K562 (cell line): ENCODE measurements around the gene KIT. TPM values are rescaled to one million over a fixed set of nuclear protein-coding genes. Genes with fewer than 3 reads are reported as not detected.

Experiments used
- HNRNPL ChIP-seq: fragments of 200-400 bp; formaldehyde crosslinking; IDR thresholded peaks from 2 replicates; pipeline ENCODE4 v1.6.1; 2017; ENCODE audit warnings: low read depth, mild to moderate bottlenecking, low read length
- HSF4 ChIP-seq: fragments of 250-450 bp; sonication (Bioruptor Pico); IDR thresholded peaks from 2 replicates; pipeline ENCODE4 v2.1.2; 2022; ENCODE audit warnings: mild to moderate bottlenecking, moderate library complexity, borderline replicate concordance
- LCOR ChIP-seq: sonication (generic); formaldehyde crosslinking; IDR thresholded peaks from 2 replicates; pipeline ENCODE4 v1.8.0; 2022; ENCODE audit warnings: mild to moderate bottlenecking, missing genetic modification reagents
- MED1 ChIP-seq: sonication (generic); formaldehyde crosslinking; IDR thresholded peaks from 2 replicates; pipeline ENCODE4 v1.8.1; 2023; ENCODE audit warnings: missing genetic modification reagents, borderline replicate concordance
- NCOA4 ChIP-seq: fragments of 450-650 bp; IDR thresholded peaks from 2 replicates; pipeline ENCODE4 v1.6.1; 2018; ENCODE audit warnings: mild to moderate bottlenecking; ENCODE audit not compliant: partially characterized antibody
- PML ChIP-seq: IDR thresholded peaks from 2 replicates; pipeline ENCODE4 v1.6.1; 2012; ENCODE audit warnings: low read length, inconsistent platforms
- RFX5 ChIP-seq: IDR thresholded peaks from 2 replicates; pipeline ENCODE4 v1.6.1; 2011; ENCODE audit warnings: low read depth, mild to moderate bottlenecking, improper control_type of control experiment, low read length
- SMARCC2 ChIP-seq: fragments of 450-650 bp; IDR thresholded peaks from 2 replicates; pipeline ENCODE4 v1.6.1; 2017; ENCODE audit warnings: antibody characterized with exemption, moderate library complexity, mild to moderate bottlenecking, low read depth
- SREBF1 ChIP-seq: fragments of 150-350 bp; IDR thresholded peaks from 2 replicates; pipeline ENCODE4 v1.6.1; 2014; ENCODE audit warnings: antibody characterized with exemption, low read depth, low read length, borderline replicate concordance
- SREBF2 ChIP-seq: sonication (generic); formaldehyde crosslinking; IDR thresholded peaks from 2 replicates; pipeline ENCODE4 v1.4.0; 2020; ENCODE audit warnings: mild to moderate bottlenecking, missing genetic modification reagents
- polyA plus RNA-seq, 8 experiments: library from polyadenylated mRNA; depleted of rRNA in 4 of 8; stranded (reverse) in 5 of 8; unstranded in 3 of 8; fragments of >200 nt; fragmentation: Nextera tagmentation in 2 of 8; fragmentation: Illumina TruSeq in 1 of 8; extraction: Ambion mirVana in 2 of 8; extraction: Trizol in 1 of 8; gene quantifications; 2 replicates each; pipeline versions ENCODE4 v1.2.1 to v1.2.3, GENCODE V29; 2011 to 2014; ENCODE audit warnings: inconsistent platforms in 1 of 8, missing spikeins in 1 of 8
- total RNA-seq, 7 experiments: library from RNA; depleted of rRNA in 6 of 7; stranded (reverse); fragments of >200 nt in 6 of 7; fragmentation: Illumina TruSeq in 2 of 7; extraction: Trizol in 2 of 7; gene quantifications; 2 replicates each; pipeline versions ENCODE4 v1.2.1 to v1.2.3, GENCODE V29; 2011 to 2021; ENCODE audit warnings: low replicate concordance in 1 of 7
- TF ChIP-seq, protein P1 (sequence below): sonication (generic); formaldehyde crosslinking; IDR thresholded peaks from 2 replicates; pipeline ENCODE4 v1.8.0; 2022; ENCODE audit warnings: missing genetic modification reagents, mild to moderate bottlenecking, borderline replicate concordance
- TF ChIP-seq, protein P2 (sequence below): fragments of 450-650 bp; IDR thresholded peaks from 2 replicates; pipeline ENCODE4 v1.6.1; 2017; ENCODE audit warnings: antibody characterized with exemption

The KIT gene
- total and polyA plus RNA-seq, 9 of the 15 experiments (the other 6 are each of a cell fraction or from before 2014, with no cell fraction given), result 0.27 to 5.6 (median 0.57) TPM

DNA sequence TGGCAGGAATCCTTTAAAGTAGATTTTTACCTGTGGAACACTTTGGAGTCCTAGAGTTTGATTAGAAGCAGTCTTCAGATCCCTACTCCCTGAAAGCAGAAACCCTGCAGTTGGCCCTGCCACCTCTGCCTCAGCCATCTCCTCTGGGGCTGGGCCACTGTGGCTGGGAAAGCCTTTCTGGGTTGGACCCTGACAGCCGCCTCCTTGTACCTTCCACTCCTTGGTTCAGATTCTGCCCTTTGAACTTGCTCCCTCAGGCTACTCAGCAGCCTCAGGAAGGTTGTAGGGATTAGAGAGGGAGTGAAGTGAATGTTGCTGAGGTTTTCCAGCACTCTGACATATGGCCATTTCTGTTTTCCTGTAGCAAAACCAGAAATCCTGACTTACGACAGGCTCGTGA, 65.5 kb downstream of the KIT start (continued):
- TF ChIP-seq SREBF1 (no peak), MED1 (CRISPR knock-in tag) (no peak), PML (no peak), HSF4 (CRISPR knock-in tag) (no peak), SREBF2 (CRISPR knock-in tag) (no peak), SMARCC2 (no peak), RFX5 (no peak), LCOR (CRISPR knock-in tag) (no peak), HNRNPL (no peak), NCOA4 (no peak)
- TF ChIP-seq, protein P1, sequence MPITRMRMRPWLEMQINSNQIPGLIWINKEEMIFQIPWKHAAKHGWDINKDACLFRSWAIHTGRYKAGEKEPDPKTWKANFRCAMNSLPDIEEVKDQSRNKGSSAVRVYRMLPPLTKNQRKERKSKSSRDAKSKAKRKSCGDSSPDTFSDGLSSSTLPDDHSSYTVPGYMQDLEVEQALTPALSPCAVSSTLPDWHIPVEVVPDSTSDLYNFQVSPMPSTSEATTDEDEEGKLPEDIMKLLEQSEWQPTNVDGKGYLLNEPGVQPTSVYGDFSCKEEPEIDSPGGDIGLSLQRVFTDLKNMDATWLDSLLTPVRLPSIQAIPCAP (CRISPR knock-in tag), result no peak
- TF ChIP-seq, protein P2, sequence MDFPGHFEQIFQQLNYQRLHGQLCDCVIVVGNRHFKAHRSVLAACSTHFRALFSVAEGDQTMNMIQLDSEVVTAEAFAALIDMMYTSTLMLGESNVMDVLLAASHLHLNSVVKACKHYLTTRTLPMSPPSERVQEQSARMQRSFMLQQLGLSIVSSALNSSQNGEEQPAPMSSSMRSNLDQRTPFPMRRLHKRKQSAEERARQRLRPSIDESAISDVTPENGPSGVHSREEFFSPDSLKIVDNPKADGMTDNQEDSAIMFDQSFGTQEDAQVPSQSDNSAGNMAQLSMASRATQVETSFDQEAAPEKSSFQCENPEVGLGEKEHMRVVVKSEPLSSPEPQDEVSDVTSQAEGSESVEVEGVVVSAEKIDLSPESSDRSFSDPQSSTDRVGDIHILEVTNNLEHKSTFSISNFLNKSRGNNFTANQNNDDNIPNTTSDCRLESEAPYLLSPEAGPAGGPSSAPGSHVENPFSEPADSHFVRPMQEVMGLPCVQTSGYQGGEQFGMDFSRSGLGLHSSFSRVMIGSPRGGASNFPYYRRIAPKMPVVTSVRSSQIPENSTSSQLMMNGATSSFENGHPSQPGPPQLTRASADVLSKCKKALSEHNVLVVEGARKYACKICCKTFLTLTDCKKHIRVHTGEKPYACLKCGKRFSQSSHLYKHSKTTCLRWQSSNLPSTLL, result no peak
